ENCODE data around the gene TAS2R5.

DNA sequence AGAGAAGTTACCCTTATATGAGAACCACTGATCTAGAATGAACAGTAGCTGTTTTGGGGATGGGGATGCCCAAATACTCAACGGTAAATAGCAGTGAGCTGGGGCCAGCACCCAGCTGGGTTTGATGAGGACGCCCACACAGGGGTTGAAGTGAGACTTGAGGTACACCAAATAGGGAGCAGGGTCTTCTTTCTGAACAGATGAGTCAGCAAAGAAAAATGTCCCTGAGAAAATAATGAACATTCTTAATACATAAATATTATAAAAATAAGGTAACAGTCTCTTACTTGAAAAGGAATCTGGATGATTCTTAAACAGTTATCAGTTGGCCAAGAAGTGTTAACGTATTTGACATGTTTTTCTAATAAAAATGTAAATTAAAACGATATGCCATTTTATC, 49.2 kb downstream of the TAS2R5 start:
- TF ChIP-seq, protein P1, sequence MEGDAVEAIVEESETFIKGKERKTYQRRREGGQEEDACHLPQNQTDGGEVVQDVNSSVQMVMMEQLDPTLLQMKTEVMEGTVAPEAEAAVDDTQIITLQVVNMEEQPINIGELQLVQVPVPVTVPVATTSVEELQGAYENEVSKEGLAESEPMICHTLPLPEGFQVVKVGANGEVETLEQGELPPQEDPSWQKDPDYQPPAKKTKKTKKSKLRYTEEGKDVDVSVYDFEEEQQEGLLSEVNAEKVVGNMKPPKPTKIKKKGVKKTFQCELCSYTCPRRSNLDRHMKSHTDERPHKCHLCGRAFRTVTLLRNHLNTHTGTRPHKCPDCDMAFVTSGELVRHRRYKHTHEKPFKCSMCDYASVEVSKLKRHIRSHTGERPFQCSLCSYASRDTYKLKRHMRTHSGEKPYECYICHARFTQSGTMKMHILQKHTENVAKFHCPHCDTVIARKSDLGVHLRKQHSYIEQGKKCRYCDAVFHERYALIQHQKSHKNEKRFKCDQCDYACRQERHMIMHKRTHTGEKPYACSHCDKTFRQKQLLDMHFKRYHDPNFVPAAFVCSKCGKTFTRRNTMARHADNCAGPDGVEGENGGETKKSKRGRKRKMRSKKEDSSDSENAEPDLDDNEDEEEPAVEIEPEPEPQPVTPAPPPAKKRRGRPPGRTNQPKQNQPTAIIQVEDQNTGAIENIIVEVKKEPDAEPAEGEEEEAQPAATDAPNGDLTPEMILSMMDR (IDR thresholded peaks at IDR 0.05) = no peak
- TF ChIP-seq POLR2A (IDR thresholded peaks at IDR 0.05) (no peak), EP300 (IDR thresholded peaks at IDR 0.05; ENCODE audit: low read depth) (no peak)
